Esophagus squamous epithelium (tissue), 4 donors: ENCODE results near the gene OR51B4.

Experiments used
- POLR2A ChIP-seq, 4 donors: fragments of 450-650 bp; IDR thresholded peaks; one replicate each; pipeline ENCODE4 v1.6.1; 2017; ENCODE audit warnings: antibody characterized with exemption in 4 of 4, mild to moderate bottlenecking in 4 of 4, moderate library complexity in 3 of 4
- TF ChIP-seq, protein P1 (sequence below), 6 experiments: fragments of 450-650 bp in 4 of 6; fragments of 200-600 bp in 2 of 6; sonication (generic) in 2 of 6; IDR thresholded peaks; one replicate each; pipeline ENCODE4 v1.5.1; 2016 to 2019; ENCODE audit warnings: antibody characterized with exemption in 6 of 6, mild to moderate bottlenecking in 4 of 6, moderate library complexity in 4 of 6

DNA sequence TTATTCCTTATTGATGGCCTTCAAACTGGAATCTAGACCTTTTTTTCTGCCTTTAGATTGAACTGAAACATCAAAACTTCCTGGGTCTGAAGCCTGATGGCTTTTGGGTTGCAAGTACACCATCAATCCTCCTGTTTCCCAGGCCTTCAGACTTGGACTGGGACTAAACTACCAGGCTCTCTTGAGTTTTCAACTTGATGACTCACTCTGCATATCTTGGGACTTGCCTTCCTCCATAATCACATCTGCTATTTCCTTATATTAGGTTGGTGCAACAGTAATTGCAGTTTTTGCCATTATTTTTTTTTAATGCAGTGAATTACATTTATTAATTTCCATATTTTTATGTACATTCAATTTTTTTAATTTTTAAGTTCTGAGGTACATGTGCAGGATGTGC lies 34.6 kb upstream of the OR51B4 start:
- TF ChIP-seq, protein P1, sequence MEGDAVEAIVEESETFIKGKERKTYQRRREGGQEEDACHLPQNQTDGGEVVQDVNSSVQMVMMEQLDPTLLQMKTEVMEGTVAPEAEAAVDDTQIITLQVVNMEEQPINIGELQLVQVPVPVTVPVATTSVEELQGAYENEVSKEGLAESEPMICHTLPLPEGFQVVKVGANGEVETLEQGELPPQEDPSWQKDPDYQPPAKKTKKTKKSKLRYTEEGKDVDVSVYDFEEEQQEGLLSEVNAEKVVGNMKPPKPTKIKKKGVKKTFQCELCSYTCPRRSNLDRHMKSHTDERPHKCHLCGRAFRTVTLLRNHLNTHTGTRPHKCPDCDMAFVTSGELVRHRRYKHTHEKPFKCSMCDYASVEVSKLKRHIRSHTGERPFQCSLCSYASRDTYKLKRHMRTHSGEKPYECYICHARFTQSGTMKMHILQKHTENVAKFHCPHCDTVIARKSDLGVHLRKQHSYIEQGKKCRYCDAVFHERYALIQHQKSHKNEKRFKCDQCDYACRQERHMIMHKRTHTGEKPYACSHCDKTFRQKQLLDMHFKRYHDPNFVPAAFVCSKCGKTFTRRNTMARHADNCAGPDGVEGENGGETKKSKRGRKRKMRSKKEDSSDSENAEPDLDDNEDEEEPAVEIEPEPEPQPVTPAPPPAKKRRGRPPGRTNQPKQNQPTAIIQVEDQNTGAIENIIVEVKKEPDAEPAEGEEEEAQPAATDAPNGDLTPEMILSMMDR (IDR thresholded peaks at IDR 0.05): no peak
- no peak for TF ChIP-seq POLR2A (IDR thresholded peaks at IDR 0.05)
